ENCODE results near the gene CAPG.
"Not testable (repeated sequence)": the region's sequence is repeated elsewhere in the genome, so short reads cannot be mapped to it uniquely, and the experiment has no call there.

The CAPG gene

GRCh38 chr2:85396531-85397470 is 13.4 kb downstream of the CAPG start:
- no peak for DNase-seq (ENCODE audit: low read depth)

GRCh38 chr2:85395912-85396475 is 14.2 kb downstream of the CAPG start:
- no peak for DNase-seq (ENCODE audit: low read depth)

GRCh38 chr2:85394976-85395375 is 15.2 kb downstream of the CAPG start:
- DNase-seq (ENCODE audit: low read depth): no peak

GRCh38 chr2:85394261-85394681 is 15.9 kb downstream of the CAPG start:
- no peak for DNase-seq (ENCODE audit: low read depth)

- DNase-seq (ENCODE audit: low read depth): no peak
These were observed 16.3 kb downstream of the CAPG start for GRCh38 chr2:85393836-85394235.

GRCh38 chr2:85390941-85391669 is 19.1 kb downstream of the CAPG start:
- DNase-seq (ENCODE audit: low read depth): peak; percentile 38

- no peak for DNase-seq (ENCODE audit: low read depth)
These were observed 21.2 kb downstream of the CAPG start for GRCh38 chr2:85388878-85389538.

- DNase-seq (ENCODE audit: low read depth): no peak
These were observed 22.4 kb downstream of the CAPG start for GRCh38 chr2:85387754-85388153.

- DNase-seq (ENCODE audit: low read depth): no peak
These were observed 24.4 kb downstream of the CAPG start for GRCh38 chr2:85385746-85386145.

GRCh38 chr2:85383850-85384249 is 26.3 kb downstream of the CAPG start:
- DNase-seq (ENCODE audit: low read depth): no peak

- DNase-seq (ENCODE audit: low read depth): not testable (repeated sequence)
These were observed 27.0 kb downstream of the CAPG start for GRCh38 chr2:85383151-85383550.

GRCh38 chr2:85380048-85380447 is 30.1 kb downstream of the CAPG start:
- no peak for DNase-seq (ENCODE audit: low read depth)

GRCh38 chr2:85378257-85378656 is 31.9 kb downstream of the CAPG start:
- DNase-seq (ENCODE audit: low read depth): no peak

GRCh38 chr2:85377083-85377482 is 33.1 kb downstream of the CAPG start:
- DNase-seq (ENCODE audit: low read depth): no peak

GRCh38 chr2:85376291-85377065 is 33.7 kb downstream of the CAPG start:
- DNase-seq (ENCODE audit: low read depth): no peak

GRCh38 chr2:85371045-85371444 is 39.1 kb downstream of the CAPG start:
- no peak for DNase-seq (ENCODE audit: low read depth)

- DNase-seq (ENCODE audit: low read depth): no peak
These were observed 40.7 kb downstream of the CAPG start for GRCh38 chr2:85369500-85369899.

- DNase-seq (ENCODE audit: low read depth): no peak
These were observed 41.2 kb downstream of the CAPG start for GRCh38 chr2:85368921-85369320.

- DNase-seq (ENCODE audit: low read depth): no peak
These were observed 43.0 kb downstream of the CAPG start for GRCh38 chr2:85367180-85367579.

- DNase-seq (ENCODE audit: low read depth): not testable (repeated sequence)
These were observed 47.3 kb downstream of the CAPG start for GRCh38 chr2:85362653-85363387.

- no peak for DNase-seq (ENCODE audit: low read depth)
These were observed 52.4 kb downstream of the CAPG start for GRCh38 chr2:85357736-85358135.

All from stimulated activated CD8-positive, alpha-beta memory T cell treated with anti-CD3 and anti-CD28 coated beads, Interleukin-15, amount 100 ng/mL, for 24 hours (primary cell).